Measurements from ENCODE around the gene SRSF5.
"Not testable (repeated sequence)": the region's sequence is repeated elsewhere in the genome, so short reads cannot be mapped to it uniquely, and the experiment has no call there.

SRSF5 gene

DNA sequence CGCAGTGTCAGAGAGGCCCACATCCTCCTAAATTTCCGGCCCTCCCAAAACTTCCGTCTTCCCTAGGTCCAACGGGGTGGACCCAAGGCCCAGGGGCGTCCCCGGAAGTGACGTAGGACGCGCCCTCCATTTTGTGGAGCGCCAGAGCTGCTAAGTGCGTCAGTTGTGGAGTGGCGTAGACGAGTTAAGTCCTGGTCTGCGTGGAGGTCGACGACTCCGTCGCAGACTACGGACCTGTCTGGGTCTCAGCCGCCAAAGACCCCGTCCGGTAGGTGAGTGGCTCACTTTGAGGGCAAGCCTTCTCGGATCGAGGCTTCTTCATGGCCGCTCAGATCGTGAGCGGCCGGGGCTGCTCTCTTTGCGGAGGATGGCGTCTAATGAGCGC lies at the start of gene SRSF5:
SRSF5 (plus strand) TSS at position 159 of the 385 bp plus-strand sequence. CDS start 1,015 bp downstream, outside the sequence.
- peak; percentile 21 for FAIRE-seq
- DNase-seq (ENCODE audit: low spot score): peak; percentile 76

DNA sequence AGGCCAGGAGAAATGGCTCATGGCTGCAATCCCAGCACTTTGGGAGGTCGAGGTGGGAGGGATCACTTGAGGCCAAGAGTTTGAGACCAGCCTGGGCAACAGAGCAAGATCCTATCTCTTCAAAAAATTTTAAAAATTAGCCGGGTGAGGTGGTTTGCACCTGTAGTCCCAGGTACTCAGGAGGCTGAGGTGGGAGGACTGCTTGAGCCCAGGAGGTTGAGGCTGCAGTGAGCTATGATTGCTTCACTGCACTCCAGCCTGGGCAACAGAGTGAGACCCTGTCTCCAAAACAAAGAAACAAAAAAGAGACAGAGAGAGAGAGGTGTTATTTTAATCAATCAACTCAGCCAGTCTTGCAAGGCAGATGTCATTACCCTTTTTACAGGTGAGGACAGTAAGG lies 48.3 kb upstream of the SRSF5 start:
- DNase-seq (ENCODE audit: low spot score); FAIRE-seq: not testable (repeated sequence)

DNA sequence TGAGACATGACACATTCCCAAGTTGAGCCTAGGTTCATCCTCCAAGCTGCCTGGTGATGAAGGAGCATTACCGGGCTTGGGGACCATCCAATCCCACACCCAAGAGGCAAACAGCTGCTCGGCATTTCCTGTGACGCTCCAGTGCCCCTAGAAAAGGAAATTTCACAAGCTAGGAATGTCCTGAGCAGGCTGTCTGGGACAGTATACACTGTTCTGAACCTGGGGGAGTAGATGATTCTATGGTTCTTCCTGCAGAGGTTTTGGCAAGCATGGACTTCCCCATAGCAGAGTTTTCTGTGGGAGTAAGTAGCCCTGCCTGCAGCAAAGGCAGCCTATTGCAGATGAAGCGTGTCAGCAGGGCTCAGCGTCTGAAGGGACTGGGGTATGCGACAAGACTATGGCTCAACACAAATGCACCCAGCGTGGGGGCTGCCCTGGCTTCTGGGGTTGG lies 47.4 kb upstream of the SRSF5 start:
- DNase-seq (ENCODE audit: low spot score) (peak; percentile 63), FAIRE-seq (no peak)

DNA sequence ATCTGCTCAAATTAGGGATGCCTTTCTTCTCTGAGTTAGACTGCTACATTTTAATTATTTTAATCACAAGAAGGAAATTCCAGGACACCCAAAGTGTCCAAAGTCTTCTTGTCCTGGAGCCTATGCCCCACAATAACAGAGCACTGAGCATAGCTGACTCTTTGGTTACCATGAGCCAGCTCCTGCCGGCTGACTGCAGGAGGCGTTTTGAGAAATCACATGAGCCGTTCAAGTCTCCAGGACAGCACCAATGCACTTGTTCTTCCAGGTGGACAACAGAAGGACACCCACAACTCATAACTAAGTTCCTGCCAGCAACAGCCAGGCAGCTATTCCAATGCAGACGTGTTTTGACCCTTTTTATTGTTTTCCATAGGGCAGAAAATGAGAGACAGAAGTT lies 46.0 kb upstream of the SRSF5 start:
- DNase-seq (ENCODE audit: low spot score): no peak
- no peak for FAIRE-seq

DNA sequence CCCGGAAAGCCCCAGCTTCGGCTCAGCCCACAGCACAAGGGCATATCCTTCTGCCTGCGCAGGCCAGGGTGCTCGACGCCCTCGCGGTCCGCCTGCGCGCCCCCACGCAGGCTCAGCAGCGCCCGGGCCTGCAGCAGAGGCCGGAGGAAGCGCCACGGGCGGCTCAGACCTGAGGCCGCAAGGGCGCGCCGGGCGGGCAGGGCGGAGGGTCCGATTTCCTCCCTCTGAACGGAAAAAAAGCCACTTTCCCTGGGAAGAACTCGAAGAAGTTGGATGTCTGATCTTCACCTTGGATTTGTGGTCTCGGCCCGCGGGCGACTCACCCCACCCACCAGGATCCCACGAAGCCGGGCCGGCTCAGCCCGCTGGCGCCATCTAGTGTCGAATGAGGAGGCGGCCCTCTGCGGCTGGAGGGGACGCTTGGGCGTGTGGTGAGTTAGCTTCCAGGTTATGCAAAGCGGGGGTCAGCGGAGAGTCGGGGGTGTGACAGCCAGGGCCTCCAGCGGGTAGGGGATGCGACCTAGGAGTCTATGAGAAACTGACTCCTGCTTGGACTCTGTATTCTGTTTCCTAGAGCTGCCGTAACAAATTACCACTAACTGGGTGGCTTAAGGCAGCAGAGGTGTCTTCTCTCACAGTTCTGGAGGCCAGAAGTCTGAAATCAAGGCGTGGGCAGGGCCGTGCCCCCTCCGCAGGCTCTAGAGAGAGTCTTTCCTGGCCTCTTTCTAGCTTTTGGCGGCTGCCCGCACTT lies 40.0 kb upstream of the SRSF5 start:
- FAIRE-seq (no peak), DNase-seq (ENCODE audit: low spot score) (peak; percentile 16)

DNA sequence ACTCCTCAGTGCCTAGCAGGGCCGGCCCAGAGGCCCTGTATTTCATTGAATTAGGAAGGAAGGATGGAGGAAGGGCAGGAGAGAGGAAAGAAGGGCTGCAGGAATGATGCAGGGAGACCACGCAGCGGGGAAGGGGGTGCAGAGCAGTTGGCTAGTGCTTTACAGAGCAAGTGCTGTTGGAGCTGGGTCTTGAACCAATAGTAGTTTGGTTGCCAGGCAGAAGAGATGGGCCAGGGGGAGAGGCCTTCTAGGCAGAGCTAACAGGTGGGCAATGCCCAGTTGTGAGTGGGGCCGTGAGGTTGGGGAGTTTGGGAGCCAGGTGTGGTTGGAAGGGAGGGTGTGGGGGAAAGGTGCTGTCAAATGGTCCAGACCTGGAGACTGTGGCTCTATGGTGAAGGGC lies 39.1 kb upstream of the SRSF5 start:
- FAIRE-seq (no peak), DNase-seq (ENCODE audit: low spot score) (no peak)

DNA sequence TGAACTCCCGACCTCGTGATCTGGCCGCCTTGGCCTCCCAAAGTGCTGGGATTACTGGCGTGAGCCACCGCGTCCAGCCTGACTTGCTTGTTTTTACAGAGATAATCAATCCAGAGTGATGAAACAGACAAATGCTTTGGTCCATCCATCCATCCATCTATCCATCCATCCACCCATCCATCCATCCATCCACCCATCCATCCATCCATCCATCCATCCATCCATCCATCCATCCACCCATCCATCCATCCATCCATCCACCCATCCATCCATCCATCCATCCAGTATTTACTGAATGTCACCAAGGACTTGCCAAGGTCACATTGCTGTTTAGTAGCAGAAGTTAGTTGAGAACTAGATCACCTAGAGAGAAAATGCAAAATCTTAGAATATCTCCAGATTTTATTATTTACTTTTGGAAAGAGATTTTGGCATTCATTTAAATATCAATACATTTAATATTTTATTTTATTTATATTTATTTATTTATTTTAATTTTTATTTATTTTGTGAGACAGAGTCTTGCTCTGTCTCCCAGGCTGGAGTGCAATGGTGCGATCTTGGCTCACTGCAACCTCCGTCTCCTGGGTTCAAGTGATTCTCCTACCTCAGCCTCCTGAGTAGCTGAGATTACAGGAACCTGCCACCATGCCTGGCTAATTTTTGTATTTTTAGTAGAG lies 34.9 kb upstream of the SRSF5 start:
- not testable (repeated sequence) for FAIRE-seq; DNase-seq (ENCODE audit: low spot score)

DNA sequence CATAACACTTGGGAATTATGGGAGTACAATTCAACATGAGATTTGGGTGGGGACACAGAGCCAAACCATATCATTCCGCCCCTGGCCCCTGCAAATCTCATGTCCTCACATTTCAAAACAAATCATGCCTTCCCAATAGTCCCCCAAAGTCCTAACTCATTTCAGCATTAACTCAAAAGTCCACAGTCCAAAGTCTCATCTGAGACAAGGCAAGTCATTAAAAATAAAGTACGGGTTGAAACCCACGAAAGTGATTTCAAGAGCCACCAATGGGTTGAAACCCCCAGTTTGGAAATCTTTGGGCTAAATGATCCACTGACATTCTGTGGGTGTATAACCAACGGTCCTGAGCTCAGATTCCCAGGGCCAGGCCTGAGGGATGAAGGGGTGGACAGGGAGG lies 30.5 kb upstream of the SRSF5 start:
- not testable (repeated sequence) for DNase-seq (ENCODE audit: low spot score); FAIRE-seq

DNA sequence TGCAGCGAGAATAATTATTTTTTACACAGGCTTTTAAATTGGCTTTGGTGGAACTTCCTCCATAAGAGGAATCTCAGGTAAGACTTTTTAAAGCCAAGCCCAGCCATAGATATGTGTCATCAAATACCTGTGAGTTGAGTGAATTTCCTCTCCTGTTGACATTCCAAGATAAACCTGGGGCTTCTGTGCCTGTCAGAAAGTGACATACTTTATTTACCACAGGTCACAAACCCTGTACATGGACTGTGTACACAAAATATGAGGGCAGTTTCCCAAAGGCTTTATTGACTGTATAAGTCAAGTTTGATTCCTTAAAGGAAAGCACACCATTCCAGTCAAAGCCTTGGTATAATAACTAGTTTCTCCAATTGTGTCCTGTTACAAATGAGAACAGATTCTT lies 25.9 kb upstream of the SRSF5 start:
- DNase-seq (ENCODE audit: low spot score) (no peak), FAIRE-seq (no peak)

DNA sequence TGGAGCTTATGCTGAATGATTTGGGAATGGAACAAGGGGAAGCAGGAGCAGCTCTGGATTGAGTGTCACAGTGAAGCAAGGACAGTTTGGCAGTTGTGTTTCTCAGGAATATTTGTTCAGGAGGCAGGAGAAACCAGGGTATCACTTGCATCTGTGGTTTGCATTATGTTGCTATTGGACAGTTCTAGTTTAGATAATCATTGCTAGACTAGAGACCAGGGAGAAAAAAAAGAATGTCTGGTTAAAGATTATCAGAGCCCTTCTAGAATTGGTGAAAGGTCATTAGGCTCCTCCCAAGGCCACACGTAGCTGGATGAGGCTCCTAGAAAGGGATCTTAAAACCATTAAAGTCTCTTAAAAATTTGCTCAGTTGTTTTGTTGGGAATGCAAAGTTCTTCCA lies 17.0 kb upstream of the SRSF5 start:
- FAIRE-seq (peak; percentile 2), DNase-seq (ENCODE audit: low spot score) (peak; percentile 42)

DNA sequence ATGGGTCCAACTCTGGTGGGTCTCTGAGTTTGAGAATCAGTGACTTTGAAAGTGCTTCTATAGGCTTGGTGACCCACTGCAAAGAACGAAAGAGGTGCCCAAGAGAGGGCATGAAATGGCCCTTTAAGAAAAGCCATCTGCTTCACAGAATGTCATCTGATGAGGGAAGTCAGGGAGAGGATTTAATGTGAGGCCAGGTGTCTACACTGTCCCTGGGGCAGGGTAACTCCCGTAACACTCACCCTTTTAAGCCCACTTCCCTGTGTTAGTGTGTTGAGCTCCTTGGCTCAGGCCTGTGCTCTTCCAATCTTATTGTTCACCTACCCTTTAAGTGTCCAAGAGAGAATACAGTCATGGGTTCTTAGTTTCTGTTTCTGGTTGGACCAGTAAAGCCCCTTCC lies 16.4 kb upstream of the SRSF5 start:
- FAIRE-seq (no peak), DNase-seq (ENCODE audit: low spot score) (no peak)

DNA sequence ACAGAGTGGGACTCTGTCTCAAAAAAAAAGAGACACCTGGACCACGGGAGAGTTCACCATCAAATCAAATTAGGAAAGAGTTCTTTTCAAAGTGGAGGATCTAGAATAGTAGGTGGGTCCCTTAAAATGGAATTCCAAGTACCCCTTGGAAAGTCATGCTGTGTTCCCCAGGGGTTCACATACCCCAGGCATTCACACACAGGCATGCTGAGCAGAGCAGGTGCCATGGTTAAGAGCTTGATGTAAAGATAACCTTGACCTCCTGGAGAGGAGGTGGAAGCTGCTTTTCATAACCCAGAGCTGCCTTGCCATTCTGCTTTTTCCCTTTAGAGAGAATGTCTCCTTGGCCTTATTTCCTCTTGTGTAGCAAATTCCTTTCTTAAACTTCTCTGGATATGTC lies 14.2 kb upstream of the SRSF5 start:
- DNase-seq (ENCODE audit: low spot score): no peak
- FAIRE-seq: no peak

DNA sequence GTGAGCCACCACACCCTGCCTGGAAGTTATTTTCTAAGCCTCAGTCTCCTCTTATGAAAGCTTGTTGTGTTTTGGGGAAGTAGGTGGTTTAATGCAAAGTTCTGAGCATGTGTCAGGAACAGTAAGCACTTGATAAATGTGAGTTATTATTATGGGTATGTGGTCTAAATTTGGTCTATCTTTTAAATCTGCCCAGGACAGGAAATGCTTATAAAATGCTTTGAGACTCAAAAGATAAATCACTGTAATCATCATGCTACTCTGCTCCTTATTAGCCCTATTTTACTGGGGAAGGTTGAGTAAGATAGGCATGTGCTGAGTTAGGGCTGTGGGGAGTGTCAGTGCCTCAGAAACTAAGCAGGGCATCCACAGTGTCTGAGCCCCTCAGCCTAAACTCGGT lies 13.1 kb upstream of the SRSF5 start:
- DNase-seq (ENCODE audit: low spot score): no peak
- no peak for FAIRE-seq

DNA sequence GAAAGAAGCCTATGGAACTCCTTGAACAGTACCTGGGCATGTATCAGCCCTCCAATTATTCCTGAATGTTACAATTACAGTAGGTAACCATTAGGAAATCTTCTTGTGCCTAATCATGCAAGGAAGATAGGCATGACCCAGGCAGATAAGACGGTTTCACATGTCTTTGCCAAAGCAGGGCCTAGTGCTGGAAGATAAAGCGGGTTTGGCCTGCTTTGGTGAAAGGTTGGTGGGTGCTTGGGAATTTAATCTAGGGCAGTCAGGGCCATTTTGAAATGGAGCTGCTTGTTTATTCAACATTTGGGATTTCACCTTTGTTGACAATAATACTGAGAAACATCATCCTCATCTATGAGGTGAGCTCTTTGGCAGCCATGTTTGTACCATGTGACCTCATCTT lies 12.5 kb upstream of the SRSF5 start:
- no peak for FAIRE-seq
- no peak for DNase-seq (ENCODE audit: low spot score)

DNA sequence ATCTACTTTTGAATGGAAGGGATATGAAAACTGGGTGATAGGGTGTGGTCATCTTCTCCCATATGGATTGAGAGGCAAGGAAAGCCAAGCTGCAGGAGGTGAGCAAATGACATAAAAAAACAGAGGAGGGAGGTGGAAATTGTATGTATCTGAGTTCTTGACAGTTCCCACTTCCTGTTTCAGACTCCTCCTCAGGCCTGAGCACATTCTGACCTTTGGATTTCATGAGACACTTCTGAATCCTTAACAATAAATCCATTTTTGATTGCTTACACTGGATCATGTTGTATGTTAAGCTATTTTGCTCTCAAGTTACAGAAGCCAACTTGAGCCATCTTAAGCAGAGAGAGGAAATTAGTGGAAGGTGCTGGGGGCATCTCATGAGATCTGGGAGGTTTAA lies 11.6 kb upstream of the SRSF5 start:
- DNase-seq (ENCODE audit: low spot score): no peak
- FAIRE-seq: no peak

DNA sequence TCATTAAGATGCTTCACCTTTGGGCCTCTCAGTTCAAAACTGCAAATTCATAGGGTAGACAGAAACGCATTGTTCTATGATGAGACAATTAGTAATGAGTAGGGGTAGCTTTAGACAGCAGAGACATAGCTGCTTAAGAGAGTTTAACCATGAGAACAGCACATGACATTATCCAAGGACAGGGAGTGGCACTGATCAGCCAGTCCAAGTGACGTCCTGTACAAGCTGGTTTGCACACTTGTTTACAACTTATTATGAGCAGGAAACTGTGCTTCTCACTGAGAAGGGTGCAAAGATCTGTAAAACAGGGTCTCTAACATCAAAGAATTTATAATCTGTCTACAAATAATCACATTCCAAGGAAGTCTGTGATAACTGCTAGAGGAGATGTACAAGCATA lies 11.2 kb upstream of the SRSF5 start:
- FAIRE-seq (no peak), DNase-seq (ENCODE audit: low spot score) (no peak)

DNA sequence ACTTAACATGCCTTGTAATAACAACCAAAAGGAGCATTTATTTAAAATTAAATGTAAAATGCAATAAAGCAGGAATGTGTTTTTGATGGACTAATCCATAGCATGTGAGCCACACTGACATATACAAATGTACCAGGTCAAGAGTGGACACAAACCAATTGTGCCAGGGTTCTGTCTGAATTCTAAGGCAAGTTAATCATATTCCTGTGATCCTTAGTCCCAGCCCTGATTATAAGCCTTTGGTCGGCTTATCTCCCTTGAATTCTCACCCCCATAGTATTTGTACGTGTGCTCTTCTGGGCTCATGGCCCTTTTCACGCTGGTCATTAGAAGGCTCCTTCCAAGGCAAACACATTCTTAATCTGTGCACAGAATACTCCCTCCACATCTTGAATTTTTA lies 10.6 kb upstream of the SRSF5 start:
- no peak for FAIRE-seq
- no peak for DNase-seq (ENCODE audit: low spot score)

DNA sequence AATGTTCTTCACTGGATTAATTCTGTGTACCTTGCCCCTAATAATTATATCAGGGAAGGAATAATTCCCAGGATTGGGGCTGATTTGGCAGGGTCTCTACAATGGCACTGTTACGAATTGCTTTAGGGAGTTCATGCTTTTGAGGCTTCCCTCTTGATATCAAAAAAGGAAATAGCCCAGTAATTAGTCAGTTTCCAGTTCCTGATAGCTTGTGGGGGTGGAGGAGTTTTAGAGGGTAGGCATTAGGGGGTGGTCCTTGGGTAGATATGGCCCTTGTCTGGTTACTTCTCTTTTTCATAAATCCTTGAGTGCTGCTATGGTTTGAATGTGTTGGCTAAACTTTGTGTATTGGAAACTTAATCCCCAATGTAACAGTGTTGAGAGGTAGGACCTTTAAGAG lies 6.1 kb upstream of the SRSF5 start:
- no peak for FAIRE-seq
- no peak for DNase-seq (ENCODE audit: low spot score)

DNA sequence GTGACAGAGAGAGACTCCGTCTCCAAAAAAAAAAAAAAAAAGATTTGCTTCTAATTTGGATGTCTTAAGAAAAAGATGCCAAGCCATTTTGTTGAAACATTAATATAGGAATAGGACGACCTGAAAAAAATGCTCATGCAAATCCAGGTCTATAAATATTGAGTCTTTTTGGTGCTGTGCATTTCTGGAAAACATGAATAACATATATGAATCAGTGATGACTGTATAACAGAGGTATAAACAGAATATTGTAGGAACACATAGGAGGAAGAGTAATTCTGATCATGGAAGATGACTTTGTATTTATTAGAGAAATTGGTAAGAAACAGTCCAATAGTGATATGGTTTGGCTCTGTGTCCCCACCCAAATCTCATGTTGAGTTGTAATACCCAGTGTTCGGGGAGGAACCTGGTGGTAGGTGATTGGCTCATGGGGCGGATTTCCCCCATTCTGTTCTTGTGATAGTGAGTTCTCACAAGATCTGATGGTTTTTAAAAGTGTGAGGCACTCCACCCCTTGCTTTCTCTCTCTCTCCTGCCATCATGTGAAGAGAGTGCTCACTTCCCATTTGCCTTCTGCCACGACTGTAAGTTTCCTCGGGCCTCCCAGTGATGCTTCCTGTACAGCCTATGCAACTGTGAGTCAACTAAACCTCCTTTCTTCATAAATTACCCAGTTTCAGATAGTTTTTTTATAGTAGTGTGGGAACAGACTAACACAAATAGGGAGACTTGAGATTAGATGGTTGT lies 3.0 kb upstream of the SRSF5 start:
- FAIRE-seq: no peak
- DNase-seq (ENCODE audit: low spot score): no peak

DNA sequence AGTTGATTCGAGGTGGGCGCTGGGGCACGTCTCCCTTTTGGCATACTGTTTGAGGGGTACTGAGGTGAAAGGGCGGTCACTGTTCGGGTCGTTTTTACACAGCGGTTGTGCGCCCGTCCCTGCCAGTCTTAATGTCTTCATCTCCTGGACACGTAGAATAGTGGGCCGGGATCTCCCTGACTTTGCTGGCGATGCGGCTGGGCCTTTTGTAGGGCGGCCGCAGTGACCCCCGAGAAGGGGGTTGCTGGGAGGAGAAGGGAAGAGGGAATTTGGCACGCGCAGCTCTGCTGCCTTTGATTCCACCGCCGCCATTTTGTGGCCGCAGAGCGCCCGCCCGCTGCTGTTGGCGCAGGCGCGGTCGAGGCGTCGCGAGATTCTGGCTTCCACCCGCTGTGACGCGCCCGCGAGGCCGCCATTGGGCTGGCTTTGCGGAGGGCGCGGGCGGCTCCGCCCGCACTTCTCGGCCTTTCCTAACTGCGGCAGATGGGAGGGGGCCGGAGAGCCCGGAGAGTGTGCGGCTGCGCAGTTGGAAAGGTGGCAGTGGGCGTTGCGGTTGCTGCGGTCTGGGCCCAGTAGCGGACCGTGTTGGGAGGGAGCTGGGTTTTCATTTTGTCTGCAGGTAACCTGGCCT lies 542 bp downstream of the SRSF5 start:
- FAIRE-seq: no peak

DNA sequence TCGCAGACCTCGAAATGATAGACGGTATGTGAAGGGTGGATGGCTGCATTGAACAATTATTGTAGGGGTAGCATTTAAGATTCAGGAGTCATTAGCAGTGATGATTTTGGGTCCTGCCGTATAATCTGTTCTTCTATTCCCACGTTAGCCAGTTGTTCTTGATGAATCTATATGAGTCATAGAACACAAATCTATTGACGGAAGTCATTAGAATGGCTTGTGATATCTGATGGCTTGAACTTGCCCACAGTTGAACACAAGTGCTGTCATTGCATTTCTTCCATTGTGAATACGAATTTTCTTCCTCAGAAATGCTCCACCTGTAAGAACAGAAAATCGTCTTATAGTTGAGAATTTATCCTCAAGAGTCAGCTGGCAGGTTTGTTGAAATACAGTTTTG lies 1.9 kb downstream of the SRSF5 start:
- DNase-seq (ENCODE audit: low spot score): no peak
- FAIRE-seq: no peak

More for the DNA sequence above, 542 bp downstream of the SRSF5 start:
- DNase-seq (ENCODE audit: low spot score): peak; percentile 58

DNA sequence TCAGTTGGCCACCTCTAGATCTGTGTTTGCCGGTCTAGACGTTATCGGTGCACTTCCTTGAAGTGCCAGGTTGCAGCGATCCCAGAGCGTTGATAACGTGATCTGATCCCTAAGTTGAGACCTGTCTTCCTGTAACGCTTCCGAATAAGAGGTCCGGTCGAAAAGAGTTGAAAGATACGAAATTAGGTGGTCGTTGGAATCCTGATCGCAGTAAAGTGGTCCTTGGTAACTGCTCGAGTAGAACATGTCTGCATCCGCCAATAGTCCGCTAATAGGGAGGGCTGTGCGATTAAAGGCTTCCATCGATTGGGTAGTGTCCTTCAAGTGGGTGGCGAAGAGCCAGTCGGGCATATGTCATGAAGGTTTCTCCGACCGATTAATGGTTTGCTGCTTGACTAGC lies 2.7 kb downstream of the SRSF5 start:
- FAIRE-seq: no peak
- DNase-seq (ENCODE audit: low spot score): no peak
